ENCODE data around the gene PRKG2. TPM values are rescaled to one million over a fixed set of nuclear protein-coding genes. Genes with fewer than 3 reads are reported as not detected.

PRKG2 gene
- total and polyA plus RNA-seq, 2 donors (not counting 3 experiments of a cell fraction or from before 2014, with no cell fraction given) = not detected

GRCh38 chr4:81120055-81120454, 95.0 kb downstream of the PRKG2 start:
- Histone ChIP-seq H3K27ac (ENCODE audit: insufficient read depth, low read depth, low read length) (no peak overlapping the region), H3K27me3 (ENCODE audit: control insufficient read depth in 2 of 2, insufficient read depth in 2 of 2, low read length in 2 of 2) (no peaks in the 10 kb centered on the region), H3K4me2 (ENCODE audit: insufficient read depth, low read length) (no peak overlapping the region), H3K4me3 (replicated peaks in 1 of 3; ENCODE audit: insufficient read depth in 1 of 3, low read depth in 1 of 3, low read length in 3 of 3) (no peak overlapping the region), H3K9ac (replicated peaks; ENCODE audit: extremely low read depth, insufficient read depth, low read length) (no peak overlapping the region), H2AFZ (ENCODE audit: low read depth, low read length) (no peak overlapping the region), H3K4me1 (ENCODE audit: control insufficient read depth, extremely low read depth, insufficient read depth, low read length) (no peaks in the 10 kb centered on the region), H3K9me1 (replicated peaks; ENCODE audit: control insufficient read depth, extremely low read depth, insufficient read depth, low read length) (no peaks in the 10 kb centered on the region), H3K36me3 (ENCODE audit: control insufficient read depth in 2 of 2, extremely low read depth in 1 of 2, insufficient read depth in 2 of 2, low read length in 2 of 2) (no peaks in the 10 kb centered on the region), H3K9me3 (replicated peaks; ENCODE audit: control insufficient read depth, insufficient read depth, low read length) (no peaks in the 10 kb centered on the region), H4K20me1 (replicated peaks; ENCODE audit: control insufficient read depth, extremely low read depth, insufficient read depth, low read length) (no peaks in the 10 kb centered on the region), H3K79me2 (ENCODE audit: control insufficient read depth, insufficient read depth, low read length) (no peaks in the 10 kb centered on the region)
- intact Hi-C loops (cut with micrococcal nuclease) = no loop called here
- DNase-seq (ENCODE audit: low read depth, low spot score) = no peak
- TF ChIP-seq CTCF (IDR thresholded peaks at IDR 0.05; ENCODE audit: extremely low read depth in 1 of 2, insufficient read depth in 1 of 2, low read depth in 1 of 2, low read length in 2 of 2) (no peak), MYC (IDR thresholded peaks at IDR 0.05; ENCODE audit: low read depth, low read length) (no peak), POLR2A (IDR thresholded peaks at IDR 0.05; ENCODE audit: low read depth, low read length) (no peak), POLR2AphosphoS5 (IDR thresholded peaks at IDR 0.05; ENCODE audit: insufficient read depth, low read depth, low read length) (no peak), JUN (IDR thresholded peaks at IDR 0.05; ENCODE audit: borderline replicate concordance, insufficient read depth, insufficient read length, low read depth) (no peak), MAX (IDR thresholded peaks at IDR 0.05; ENCODE audit: insufficient read depth, insufficient read length) (no peak), GATA2 (IDR thresholded peaks at IDR 0.05; ENCODE audit: insufficient read depth, insufficient read length, low read depth, low read length) (no peak), EZH2 (IDR thresholded peaks at IDR 0.05; ENCODE audit: borderline replicate concordance, low read depth, low read length, severe bottlenecking) (no peak), FOS (IDR thresholded peaks at IDR 0.05; ENCODE audit: borderline replicate concordance, insufficient read depth, low read length) (no peak)
- ChIA-PET CTCF (no interaction called here), POLR2A (no interaction called here)
- BruUV-seq (replicated peaks) = no TSS peak
- no peak for FAIRE-seq
- dilution Hi-C loops (cut with MboI; ENCODE audit: extremely low pct_ligation_motif_present, low sequenced_read_pairs) = no loop called here

Data from endothelial cell of umbilical vein (primary cell).